Activated CD8-positive, alpha-beta memory T cell treated with anti-CD3 and anti-CD28 coated beads, Interleukin-2, amount 50 U/mL, for 48 hours (primary cell): ENCODE measurements around the gene DOCK1.

Experiments
- DNase-seq: peaks from one replicate; pipeline ENCODE4 v3.0.0-alpha.2; 2020

DOCK1 gene

DNA sequence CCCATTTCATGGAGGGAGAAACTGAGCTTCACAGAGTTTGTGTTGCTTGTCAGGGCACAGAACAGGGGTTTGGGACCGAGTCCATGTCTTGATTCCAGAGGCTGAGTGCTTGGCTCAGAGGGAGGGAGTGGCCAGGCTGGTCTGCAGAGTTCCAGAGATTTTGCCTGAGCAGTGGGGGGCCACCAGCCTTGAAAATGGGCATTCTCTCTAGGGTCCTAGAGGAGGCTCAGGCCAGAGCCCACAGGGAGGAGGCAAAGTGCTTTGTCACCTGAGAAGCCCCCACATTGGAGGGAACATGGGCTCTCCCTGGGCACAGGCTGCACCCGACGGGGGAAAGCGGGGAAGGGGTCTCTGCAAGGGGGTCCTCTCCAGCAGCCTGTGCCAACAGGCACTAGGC, 51.5 kb downstream of the DOCK1 start:
- DNase-seq: no peak

DNA sequence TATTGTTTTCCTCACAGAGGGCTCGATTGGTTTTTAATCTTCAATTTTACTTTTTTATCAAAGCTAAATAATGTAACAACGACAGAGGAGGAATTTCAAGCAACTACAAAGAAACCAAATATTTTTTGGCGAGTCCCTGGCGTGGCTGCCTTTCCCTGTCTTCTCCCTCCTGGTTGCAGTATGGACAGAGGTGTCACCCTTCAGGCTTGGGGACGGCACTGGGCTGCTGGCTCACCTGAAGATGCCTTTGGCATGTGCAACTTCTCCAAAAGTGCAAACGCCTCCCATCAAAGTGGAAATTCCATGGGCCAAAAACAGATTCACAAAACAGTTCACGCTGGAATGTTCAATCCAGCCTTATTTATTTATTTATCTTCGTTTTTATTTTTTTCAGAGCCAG, 51.9 kb downstream of the DOCK1 start:
- DNase-seq: no peak

DNA sequence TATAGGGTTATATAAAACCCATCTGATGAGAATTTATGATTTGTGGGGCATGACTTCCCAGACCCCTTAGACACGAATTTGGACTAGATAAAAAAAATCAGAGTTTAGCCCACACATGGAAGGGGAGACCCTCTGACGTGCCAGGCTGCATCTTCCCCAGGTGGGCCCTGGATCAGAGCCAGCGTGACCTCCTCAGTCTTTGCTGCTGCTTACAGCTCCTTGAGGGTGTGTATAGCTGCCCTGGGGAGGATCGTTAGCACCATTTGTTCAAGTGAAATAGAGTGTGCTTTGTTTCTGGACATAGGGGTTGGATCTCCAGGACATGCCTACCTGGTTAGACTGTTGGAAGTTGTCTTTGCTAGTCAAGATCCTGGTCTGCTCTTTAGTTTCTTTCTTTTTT, 54.2 kb downstream of the DOCK1 start:
- DNase-seq: no peak

DNA sequence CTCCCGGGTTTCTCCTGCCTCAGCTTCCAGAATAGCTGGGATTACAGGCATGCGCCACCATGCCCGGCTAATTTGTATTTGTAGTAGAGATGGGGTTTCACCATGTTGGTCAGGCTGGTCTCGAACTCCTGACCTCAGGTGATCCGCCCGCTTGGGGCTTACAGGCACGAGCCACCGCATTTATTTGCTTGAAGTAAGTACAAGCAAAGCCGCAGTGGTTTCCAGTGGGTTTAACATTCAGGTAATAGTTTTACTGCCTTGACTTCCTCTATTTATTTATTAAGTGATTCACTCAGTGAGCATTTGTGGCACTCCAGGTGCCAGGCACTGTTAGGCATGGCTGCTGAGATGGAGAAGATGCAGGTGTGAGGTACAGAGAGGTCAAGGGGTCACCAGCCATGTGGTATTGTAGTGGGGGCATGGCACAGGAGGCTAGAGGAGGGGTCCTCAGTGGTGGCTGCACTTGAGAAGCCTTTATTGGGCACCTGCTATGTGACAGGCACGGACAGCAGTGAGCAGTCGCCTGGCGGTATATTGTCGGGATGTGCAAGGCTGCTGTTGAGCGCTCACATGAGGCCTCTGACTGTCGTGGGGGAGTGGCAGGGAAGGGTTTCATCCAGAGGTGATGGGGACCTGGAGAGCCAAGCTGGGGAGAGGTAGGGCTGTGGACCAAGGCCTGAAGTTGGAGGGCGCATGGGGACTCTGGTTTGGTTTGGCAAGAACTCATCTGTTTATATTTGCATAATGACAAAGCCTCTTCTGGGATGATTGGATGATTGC, 54.9 kb downstream of the DOCK1 start:
- DNase-seq: no peak

DNA sequence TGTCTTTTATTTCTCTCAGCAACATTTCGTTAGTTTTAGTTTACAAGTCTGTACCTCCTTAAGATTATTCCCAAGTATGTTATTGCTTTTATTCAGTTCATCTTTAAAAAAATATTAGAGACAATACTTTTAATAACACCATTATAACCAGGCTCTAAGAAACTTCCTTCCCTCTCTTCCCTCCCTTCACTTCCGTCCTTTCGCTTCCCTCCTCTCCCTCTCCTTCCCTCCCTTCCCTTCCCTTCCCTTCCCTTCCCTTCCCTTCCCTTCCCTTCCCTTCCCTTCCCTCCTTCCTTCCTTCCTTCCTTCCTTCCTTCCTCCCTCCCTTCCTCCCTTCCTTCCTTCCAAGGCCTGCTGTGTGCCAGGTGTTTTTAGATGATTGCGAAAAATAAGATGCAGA, 58.1 kb downstream of the DOCK1 start:
- DNase-seq: no peak

DNA sequence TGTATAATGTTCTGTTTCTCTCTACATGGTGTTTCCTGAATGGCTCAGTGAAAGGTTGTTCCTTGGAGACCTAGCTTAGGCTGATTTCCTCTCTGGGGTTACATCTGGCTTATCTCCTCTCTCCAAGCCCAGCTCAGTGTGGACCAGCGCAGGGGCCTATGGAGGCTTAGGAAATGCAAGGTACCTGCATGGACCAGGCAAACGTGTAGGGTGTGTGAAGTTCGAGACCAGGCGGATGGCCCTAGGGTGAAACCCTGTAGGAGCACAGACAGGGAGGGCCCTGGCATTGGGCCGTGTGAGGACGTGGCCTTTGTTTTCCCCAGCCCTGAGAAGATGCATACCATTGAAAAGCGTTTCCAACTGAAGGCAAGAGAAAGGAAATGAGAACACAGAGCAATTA, 59.0 kb downstream of the DOCK1 start:
- DNase-seq: no peak

DNA sequence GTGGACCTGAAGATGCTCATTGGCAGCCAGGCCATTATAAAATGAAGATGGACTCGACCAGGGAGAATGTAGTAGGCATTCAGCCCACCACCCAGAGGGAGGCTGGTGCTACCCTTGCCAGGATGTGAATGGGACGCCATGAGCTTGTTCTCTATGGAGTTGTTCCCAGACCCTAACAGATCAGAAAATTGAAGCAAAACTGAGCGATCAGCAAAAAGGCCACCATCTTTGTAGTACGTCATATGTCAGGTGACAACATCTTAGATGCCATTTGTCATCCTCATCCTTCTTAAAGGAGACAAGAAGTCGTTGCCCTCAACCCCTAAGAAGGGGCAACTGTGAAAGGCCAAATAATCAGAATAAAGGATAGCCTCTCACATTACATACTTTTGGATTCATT, 61.7 kb downstream of the DOCK1 start:
- no peak for DNase-seq

DNA sequence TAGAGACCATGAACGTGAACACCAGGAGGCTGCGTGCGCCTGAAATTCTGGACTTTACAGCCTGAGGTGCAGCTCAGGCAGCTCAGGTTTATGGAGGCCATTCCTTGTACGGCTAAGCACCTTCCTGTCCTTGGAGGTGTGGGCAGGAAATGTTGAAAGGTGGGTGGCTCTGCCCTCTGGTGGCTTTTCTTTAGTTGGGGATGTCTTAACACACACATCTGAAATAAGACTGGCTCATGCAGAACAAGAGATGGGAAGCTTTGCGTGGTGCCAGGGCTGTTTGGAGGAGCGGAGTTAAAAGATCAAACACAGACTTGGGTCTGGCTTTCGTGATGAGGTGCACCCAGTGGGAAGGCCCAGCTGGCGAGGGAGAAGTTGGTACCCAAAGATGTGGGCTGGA, 64.1 kb downstream of the DOCK1 start:
- DNase-seq: no peak

DNA sequence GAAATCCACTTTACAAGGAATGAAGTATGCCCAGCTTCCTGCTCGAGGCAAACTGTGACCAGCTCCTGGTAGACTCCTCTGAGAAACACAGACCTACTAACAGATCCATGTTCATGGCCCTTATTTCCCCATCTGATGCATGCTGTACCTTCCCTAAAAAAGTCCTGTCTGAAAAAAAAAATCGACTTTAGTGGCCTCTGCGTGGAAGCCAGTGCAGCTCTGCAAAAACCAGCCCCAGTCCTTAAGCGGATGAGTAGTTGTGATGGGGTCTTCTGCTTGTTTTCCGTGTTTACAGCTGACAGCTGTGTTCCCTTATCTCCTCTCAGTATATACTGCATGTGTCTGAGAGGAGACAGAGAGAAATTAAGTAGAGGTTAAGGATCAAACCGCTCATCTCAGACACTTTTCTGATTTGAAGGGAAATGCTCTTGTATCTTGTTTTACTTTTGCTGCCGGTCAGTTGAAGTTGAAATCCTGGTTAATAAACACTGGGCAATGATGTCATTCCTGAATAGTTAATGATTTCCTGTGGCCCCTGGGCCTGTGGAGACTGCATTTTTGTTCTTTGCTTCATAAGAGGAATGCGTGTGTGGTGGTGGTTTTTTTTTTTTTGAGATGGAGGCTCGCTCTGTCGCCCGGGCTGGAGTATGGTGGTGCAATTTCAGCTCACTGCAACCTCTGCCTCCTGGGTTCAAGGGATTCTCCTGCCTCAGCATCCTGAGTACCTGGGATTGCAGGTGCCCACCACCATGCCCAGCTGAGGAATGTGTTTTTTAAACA, 67.6 kb downstream of the DOCK1 start:
- DNase-seq: no peak

DNA sequence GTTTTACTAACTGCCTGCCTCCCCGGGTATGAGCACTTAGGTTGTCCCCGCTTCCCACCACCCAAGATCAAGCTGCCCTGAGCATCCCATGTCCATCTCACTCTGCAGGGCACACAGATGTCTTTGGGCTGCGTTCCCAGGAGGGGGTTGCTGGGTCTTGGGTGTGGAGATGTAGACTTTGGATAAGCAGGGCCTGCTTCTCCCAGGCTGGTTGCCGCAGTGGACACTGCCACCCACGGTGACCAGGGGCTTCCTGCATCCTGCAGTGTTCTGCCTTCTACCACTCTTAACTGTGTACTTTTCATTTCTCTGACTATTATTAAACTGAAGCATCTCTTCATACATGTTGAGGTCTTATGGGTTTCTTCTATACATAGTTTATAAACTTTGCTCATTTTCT, 70.0 kb downstream of the DOCK1 start:
- DNase-seq: no peak

DNA sequence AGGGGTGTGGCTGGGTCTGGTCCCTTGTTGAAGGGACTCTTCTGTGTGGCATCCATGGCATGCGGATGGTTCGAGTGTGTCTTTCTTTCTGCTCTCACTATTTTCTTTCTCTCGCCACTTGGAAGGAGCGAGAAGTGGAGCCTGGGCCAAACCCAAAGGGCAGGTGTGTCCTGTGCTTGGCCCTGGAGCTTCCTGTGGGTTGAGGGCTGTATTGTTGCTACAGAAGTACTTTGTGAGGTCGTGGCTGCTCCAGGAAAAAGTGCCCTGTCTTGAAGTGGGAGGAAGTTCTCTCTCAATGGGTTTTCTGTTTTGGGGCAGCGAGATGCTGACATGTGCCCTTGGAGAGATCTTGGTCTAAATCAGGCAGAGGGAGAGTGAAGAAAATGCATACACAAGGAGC, 72.0 kb downstream of the DOCK1 start:
- no peak for DNase-seq

DNA sequence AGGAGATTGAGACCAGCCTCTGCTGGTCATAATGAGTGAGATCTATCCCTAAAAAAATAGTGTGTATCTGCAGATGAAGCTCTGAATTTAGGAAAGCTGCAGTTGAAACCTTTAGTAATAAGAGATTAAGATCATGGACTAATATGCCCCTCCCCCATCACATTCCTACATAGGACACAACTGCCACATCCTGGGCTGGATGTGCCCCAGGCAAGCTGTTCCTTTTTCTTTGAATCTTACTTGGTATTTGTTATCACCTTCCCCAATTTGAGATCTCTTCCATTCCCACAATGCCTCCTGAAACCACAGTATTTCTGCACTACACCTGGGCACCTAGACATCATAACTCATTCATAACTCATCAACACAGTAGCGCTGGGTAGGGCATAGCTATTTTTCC, 74.1 kb downstream of the DOCK1 start:
- no peak for DNase-seq

DNA sequence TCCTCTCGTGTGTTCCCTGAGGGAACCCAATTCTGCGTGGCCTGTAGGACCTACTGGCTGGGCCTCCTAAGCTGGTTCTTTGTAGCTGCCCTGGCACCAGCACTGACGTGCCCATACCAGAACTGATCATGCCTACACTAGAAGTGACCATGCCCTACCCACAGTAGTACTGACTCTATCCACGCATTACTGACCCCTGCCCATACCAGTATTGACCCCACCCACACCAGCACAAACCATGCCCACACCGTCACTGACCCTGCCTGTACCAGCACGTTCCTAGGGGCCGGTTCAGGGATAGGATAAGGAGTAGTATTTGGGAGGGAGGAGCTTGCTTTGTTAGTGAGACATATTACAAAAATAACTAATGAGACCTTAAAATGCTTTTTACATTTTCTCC, 88.0 kb downstream of the DOCK1 start:
- no peak for DNase-seq

DNA sequence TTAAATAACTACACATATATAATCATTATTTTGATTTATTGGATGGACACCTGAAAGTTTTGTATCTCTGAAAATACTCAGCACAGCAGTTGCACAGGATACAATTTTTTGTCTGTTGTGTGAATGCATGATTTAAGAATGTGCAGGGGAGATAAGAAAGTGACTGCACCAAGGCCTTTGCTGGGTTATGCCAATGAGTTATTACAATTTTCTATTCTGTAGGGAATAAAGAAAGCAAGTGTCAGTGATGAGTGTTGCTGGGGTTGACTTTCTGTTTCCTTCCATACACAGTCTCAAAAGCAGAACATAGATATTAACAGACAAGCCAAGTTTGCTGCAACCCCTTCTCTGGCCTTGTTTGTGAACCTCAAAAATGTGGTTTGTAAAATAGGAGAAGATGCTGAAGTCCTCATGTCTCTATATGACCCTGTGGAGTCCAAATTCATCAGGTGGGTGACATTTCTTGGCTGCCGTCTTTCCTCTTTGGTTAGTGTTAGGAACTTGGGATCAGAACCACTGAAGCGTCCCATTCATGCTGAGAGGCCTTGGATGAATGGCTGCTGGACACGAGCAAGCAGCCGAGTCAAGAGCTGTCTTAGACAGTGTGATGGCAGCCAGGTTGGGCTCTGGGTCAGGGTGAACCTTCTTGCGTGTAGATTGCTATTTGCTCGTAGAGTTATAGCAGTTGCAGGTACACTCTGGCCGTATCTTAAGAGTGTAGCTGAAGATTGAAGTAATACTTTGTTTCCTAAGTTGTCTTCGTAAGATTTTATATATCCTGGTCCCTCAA, 92.8 kb downstream of the DOCK1 start:
- DNase-seq: no peak

DNA sequence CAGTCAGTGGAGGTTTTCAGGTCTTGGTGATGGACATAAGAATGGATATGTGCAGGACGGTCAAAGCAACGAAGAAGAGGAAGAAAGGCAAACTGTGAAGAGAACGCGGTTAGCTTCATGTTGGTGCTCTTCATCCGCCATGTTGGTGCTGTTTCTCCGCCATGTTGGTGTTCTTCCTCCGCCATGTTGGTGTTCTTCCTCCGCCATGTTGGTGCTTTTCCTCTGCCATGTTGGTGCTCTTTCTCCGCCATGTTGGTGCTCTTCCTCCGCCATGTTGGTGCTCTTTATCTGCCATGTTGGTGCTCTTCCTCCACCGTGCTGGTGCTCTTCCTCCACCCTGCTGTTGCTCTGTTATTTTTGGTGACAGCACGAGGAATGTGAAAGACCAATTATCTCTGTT, 95.4 kb downstream of the DOCK1 start:
- DNase-seq: no peak

DNA sequence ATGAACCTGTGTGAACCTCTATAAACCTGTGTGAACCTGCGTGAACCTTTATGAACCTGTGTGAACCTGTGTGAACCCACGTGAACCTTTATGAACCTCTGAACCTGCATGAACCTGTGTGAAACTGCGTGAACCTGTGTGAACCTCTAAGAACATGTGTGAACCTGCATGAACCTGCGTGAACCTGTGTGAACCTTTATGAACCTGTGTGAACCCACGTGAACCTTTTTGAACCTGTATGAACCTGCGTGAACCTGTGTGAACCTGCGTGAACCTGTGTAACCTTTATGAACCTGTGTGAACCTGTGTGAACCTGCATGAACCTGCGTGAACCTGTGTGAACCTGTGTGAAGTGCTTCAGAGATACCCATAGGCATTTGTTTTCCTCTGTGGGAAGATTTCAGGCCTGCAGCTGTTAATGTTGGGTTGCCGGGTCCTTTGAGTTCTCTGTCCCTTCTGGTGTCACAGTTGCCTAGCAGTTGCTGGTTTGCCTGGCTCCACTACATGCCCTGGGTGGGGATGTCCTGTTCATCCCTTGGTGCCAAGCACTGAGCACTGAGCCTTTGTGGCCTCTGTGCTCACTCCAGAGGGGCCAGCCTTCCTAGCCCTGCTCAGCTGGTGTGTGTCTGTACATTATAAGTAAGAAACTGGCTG, 97.9 kb downstream of the DOCK1 start:
- DNase-seq: no peak

DNA sequence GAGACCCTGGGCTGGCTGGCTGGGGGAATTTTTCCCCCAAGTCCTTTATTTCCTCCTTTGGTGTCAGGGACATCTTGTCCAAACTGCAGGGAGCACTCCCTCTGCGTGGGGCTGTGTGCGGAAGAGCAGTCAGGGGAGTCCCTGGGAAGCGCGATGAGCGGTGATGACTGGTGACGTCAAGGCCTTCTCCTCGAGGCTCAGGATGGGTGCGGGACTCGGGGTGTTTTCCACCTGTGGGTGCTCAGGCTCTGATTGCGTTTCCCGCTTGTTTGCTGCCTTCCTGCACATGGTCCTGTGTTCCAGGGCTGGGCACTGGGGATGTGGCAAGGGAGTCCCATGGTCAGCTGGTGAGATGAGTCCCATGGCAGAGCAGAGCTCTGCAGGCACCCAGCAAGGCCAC, 101.2 kb downstream of the DOCK1 start:
- DNase-seq: no peak

DNA sequence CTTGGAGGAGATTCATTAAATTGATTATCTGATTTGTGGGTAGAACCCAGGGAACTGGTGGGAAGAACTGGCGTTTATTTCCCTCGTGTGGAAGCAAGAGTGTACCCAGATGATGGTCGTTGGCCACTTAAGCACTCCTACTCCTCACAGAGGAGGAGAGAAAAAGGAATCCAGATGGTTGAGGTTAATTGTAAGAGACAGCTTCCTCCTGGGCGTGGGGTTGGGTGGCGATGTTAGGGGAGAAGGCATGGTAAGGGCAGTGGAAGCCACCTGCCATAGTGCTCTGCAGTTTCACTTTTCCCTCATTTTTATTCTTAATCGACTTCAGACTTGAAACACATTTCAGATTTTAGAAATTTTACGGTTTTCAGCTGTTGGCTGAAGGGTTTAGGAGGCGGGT, 104.1 kb downstream of the DOCK1 start:
- no peak for DNase-seq

DNA sequence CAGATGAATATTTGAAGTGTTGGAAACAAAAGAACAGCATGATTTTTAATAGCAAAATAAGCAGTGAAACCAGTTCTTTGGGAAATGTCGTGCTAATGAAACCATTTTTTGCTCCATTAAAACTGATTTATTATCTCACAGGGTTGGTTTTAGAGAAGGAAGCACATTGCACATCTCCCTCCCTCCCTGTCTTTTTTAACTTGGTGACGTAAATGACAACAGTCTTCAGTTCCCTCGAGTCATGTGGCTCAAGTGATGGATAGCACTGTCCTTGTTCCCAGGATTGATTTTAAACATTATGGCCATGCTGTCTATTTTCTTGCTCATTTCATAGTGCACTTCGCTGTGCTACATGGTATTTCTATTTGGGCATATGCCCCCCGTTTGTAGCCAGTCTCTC, 105.9 kb downstream of the DOCK1 start:
- no peak for DNase-seq

DNA sequence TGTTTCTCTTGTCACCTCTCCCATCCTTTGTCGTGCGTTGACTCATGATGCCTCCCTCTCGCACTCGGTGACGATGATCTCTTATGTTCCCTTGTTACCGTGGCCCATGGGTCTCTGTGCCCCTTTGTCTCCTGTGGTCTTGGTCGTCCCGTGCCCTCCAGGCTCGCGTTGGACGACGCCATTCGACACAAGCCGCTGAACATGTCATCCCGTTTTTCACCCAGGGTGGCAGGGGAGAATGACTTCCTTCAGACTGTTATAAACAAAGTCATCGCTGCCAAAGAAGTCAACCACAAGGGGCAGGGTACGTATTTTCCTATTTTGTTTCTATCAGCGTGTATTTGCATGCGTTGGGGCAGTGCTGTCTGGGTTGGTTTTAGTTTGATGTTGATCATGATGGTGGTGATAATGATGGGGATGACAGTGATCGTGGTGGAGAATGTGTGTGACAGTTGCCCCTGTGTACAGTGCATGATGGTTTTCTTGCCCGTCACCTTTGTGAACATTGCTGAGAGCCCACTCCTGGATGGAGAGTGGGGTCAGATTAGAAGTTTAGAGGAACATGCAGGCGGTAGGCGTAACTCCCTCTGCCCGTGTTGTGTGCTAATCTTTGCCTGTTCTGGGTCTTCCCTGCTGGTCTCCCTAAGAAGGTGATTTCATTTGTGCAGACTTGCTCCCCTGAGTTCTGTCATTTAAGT, 107.0 kb downstream of the DOCK1 start:
- DNase-seq: no peak

DNA sequence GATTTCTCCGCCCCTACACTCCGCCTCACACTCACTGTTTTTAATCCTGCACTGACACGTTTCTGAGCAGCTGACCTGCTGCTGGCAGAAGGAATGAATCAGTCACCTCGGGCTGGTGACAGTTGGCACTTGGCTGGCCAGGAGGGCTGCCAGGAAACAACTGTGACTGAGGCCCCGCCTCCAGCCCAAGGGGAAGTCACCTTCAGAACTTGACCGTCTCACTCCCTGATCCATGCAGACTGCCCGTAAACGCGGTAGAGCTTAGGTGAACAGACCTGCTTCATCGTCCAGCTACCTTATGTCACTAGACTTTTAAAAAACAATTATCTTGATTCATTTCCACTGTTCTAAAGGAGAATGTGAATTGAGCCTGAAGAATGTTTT, 107.5 kb downstream of the DOCK1 start:
- no peak for DNase-seq

DNA sequence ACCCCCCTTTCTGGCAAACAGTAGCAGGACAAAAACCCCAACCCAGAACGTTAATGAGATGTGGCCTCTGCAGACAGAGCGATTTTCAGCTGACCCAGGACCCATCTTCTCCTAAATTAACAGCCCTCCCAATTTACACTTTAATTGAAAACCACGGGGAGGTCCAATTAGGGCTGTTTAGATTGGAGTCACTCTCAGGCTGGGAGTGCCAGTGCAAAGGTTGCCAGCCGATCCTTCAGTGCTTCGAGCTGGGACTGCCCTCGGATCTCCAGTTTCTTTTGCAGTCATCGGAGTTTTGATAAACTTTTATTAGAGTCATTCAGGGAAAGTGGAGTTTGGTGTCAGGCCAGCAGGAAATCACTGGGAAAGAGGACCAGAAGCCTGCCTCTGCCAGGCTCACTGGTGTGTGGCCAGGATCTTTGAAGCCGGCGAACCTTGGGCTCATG, 108.0 kb downstream of the DOCK1 start:
- no peak for DNase-seq
